GM13976 (cell line): Measurements from ENCODE around the gene VASH1.

Experiments
- DNase-seq: peaks from one replicate; pipeline ENCODE4 v3.0.0; 2012; ENCODE audit warnings: low spot score
- CTCF ChIP-seq: IDR thresholded peaks from 2 replicates; pipeline ENCODE4 v1.5.1; 2012; ENCODE audit warnings: borderline replicate concordance, mild to moderate bottlenecking; ENCODE audit not compliant: insufficient read depth; ENCODE audit errors: extremely low read depth, missing control alignments, control extremely low read depth
- in situ Hi-C: fragments of 300-500 bp; cut with MboI; formaldehyde crosslinking; loops from one replicate; pipeline ENCODE4 v1.12.0; 2022; ENCODE audit warnings: low sequenced_read_pairs, mixed read lengths, inconsistent platforms; ENCODE audit not compliant: unreplicated experiment

Gene VASH1

GRCh38 chr14:76761136-76761959 lies at the start of gene VASH1:
Gene VASH1, plus strand, starts transcription at chr14:76761468. Its CDS starts 1,354 bp downstream, at chr14:76762822.
- in situ Hi-C loops: no loop called here
- DNase-seq: peak; percentile 91
- no peak for TF ChIP-seq CTCF

GRCh38 chr14:76713121-76713520 lies 48.1 kb upstream of the VASH1 start:
- in situ Hi-C loops: loop anchor here (10.0 kb wide), 1 partner anchor 362 kb away; no protein-coding TSS in a partner anchor
- no peak for DNase-seq
- no peak for TF ChIP-seq CTCF

- in situ Hi-C loops: loop anchor here (10.0 kb wide), 1 partner anchor 360 kb away; no protein-coding TSS in a partner anchor
- DNase-seq: no peak
- TF ChIP-seq CTCF: no peak
Observed at GRCh38 chr14:76714470-76714869, 46.8 kb upstream of the VASH1 start.

GRCh38 chr14:76715101-76715500 lies 46.2 kb upstream of the VASH1 start:
- no peak for DNase-seq
- TF ChIP-seq CTCF: no peak
- in situ Hi-C loops: loop anchor here (10.0 kb wide), 1 partner anchor 360 kb away; no protein-coding TSS in a partner anchor

- in situ Hi-C loops: loop anchor here (10.0 kb wide), 1 partner anchor 359 kb away; no protein-coding TSS in a partner anchor
- no peak for DNase-seq
- no peak for TF ChIP-seq CTCF
Observed at GRCh38 chr14:76715511-76716081, 45.7 kb upstream of the VASH1 start.

- no peak for DNase-seq
- TF ChIP-seq CTCF: no peak
- in situ Hi-C loops: loop anchor here (10.0 kb wide), 1 partner anchor 359 kb away; no protein-coding TSS in a partner anchor
Observed at GRCh38 chr14:76716285-76716684, 45.0 kb upstream of the VASH1 start.
